Breast epithelium (tissue), 3 donors: ENCODE data around the gene CCDC112.

Experiments
- CTCF ChIP-seq, 3 donors: fragments of 450-650 bp; IDR thresholded peaks; one replicate each; pipeline ENCODE4 v1.5.1; 2016 to 2017; ENCODE audit warnings: antibody characterized with exemption in 3 of 3, mild to moderate bottlenecking in 3 of 3, moderate library complexity in 3 of 3
- POLR2A ChIP-seq: fragments of 450-650 bp; IDR thresholded peaks from one replicate; pipeline ENCODE4 v1.6.1; 2016; ENCODE audit warnings: antibody characterized with exemption, mild to moderate bottlenecking, moderate library complexity
- POLR2AphosphoS5 ChIP-seq, 3 donors: sonication (generic); formaldehyde crosslinking; IDR thresholded peaks; one replicate each; pipeline ENCODE4 v1.6.1; 2017; ENCODE audit warnings: antibody characterized with exemption in 3 of 3

GRCh38 chr5:115274584-115274983, 21.9 kb downstream of the CCDC112 start:
- TF ChIP-seq CTCF (IDR thresholded peaks at IDR 0.05) (no peak), POLR2AphosphoS5 (IDR thresholded peaks at IDR 0.05) (no peak), POLR2A (no peak)
